NT2/D1 (cell line): ENCODE results near the gene RTN4.

ENCODE experiments used
- DNase-seq: peaks from one replicate; pipeline ENCODE4 v3.0.0-alpha.2; 2011; ENCODE audit warnings: low read depth, low spot score
- H3K27me3 ChIP-seq: 2 replicates; pipeline ENCODE4 v1.6.0; 2011; ENCODE audit warnings: mild to moderate bottlenecking; ENCODE audit not compliant: insufficient read length, insufficient read depth
- H3K36me3 ChIP-seq: 2 replicates; pipeline ENCODE4 v1.6.1; 2011; ENCODE audit warnings: mild to moderate bottlenecking, low read length, mixed read lengths; ENCODE audit not compliant: insufficient read depth, insufficient read length
- H3K4me1 ChIP-seq: 2 replicates; pipeline ENCODE4 v1.5.1; 2011; ENCODE audit not compliant: insufficient read depth, insufficient read length
- H3K4me3 ChIP-seq: 2 replicates; pipeline ENCODE4 v1.5.1; 2011; ENCODE audit warnings: low read depth; ENCODE audit not compliant: insufficient read length
- H3K9ac ChIP-seq: 2 replicates; pipeline ENCODE4 v1.6.0; 2011; ENCODE audit warnings: low read depth; ENCODE audit not compliant: insufficient read length
- H3K9me3 ChIP-seq: 2 replicates; pipeline ENCODE4 v1.5.1; 2011; ENCODE audit warnings: mild to moderate bottlenecking, low read length; ENCODE audit not compliant: insufficient read depth
- SUZ12 ChIP-seq: IDR thresholded peaks from 2 replicates; pipeline ENCODE4 v1.6.1; 2011; ENCODE audit not compliant: insufficient read length, insufficient read depth; ENCODE audit errors: extremely low read depth
- YY1 ChIP-seq: IDR thresholded peaks from 2 replicates; pipeline ENCODE4 v1.6.1; 2011; ENCODE audit not compliant: insufficient read length, insufficient read depth
- ZNF274 ChIP-seq: IDR thresholded peaks from 2 replicates; pipeline ENCODE4 v1.6.1; 2011; ENCODE audit warnings: mild to moderate bottlenecking, low read depth, low read length

RTN4 gene

GRCh38 chr2:55031505-55031904 lies 18.7 kb downstream of the RTN4 start:
- TF ChIP-seq YY1 (no peak), ZNF274 (no peak), SUZ12 (no peak)
- DNase-seq: no peak
- H3K9me3 ChIP-seq: no peaks in the 10 kb centered on the region
- no peak overlapping the region for H3K9ac ChIP-seq
- peaks cover 3% of the 10 kb centered on the region for H3K36me3 ChIP-seq
- no peaks in the 10 kb centered on the region for H3K27me3 ChIP-seq
- H3K4me1 ChIP-seq: no peaks in the 10 kb centered on the region
- H3K4me3 ChIP-seq: no peak overlapping the region

- no peaks in the 10 kb centered on the region for H3K4me1 ChIP-seq
- H3K9ac ChIP-seq: no peak overlapping the region
- no peak overlapping the region for H3K4me3 ChIP-seq
- no peak for TF ChIP-seq SUZ12
- TF ChIP-seq YY1: no peak
- no peak for TF ChIP-seq ZNF274
- DNase-seq: no peak
- H3K27me3 ChIP-seq: no peaks in the 10 kb centered on the region
- no peaks in the 10 kb centered on the region for H3K9me3 ChIP-seq
- H3K36me3 ChIP-seq: peaks cover 8% of the 10 kb centered on the region
These were observed 19.5 kb downstream of the RTN4 start for GRCh38 chr2:55030766-55031165.

GRCh38 chr2:55029098-55029497 lies 21.2 kb downstream of the RTN4 start:
- H3K4me1 ChIP-seq: no peaks in the 10 kb centered on the region
- peaks cover 21% of the 10 kb centered on the region for H3K36me3 ChIP-seq

GRCh38 chr2:55027226-55027625 lies 23.0 kb downstream of the RTN4 start:
- TF ChIP-seq SUZ12: no peak
- no peak for TF ChIP-seq YY1
- no peak for TF ChIP-seq ZNF274
- Histone ChIP-seq H3K36me3 (peaks cover 21% of the 10 kb centered on the region), H3K27me3 (no peaks in the 10 kb centered on the region), H3K4me1 (no peaks in the 10 kb centered on the region), H3K9ac (no peak overlapping the region), H3K9me3 (no peaks in the 10 kb centered on the region), H3K4me3 (no peak overlapping the region)
- DNase-seq: no peak

More at GRCh38 chr2:55029098-55029497, 21.2 kb downstream of the RTN4 start:
- Histone ChIP-seq H3K4me3 (no peak overlapping the region), H3K9me3 (no peaks in the 10 kb centered on the region), H3K9ac (no peak overlapping the region), H3K27me3 (no peaks in the 10 kb centered on the region)
- DNase-seq: no peak
- TF ChIP-seq ZNF274: no peak
- no peak for TF ChIP-seq YY1
- no peak for TF ChIP-seq SUZ12

DNA sequence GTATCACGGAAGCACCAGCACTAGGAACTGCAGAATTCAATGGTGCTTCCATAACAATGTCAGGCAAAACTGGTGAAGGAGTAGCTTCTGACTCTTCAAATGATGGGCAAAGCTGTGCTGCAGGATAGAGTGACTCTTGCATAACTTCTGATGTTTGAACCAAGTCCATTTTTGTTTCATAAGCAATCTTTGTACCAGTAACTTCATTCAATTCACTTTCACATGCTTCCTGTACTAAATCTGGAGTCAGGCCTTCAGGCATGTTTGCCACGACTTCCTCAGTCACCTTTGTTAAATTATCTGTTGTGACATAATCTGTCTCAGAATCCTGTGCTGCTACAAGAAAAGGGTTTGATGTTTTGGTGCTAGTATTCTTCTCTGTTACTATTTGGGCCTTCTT lies 24.0 kb downstream of the RTN4 start:
- TF ChIP-seq SUZ12 (no peak), YY1 (no peak), ZNF274 (no peak)
- Histone ChIP-seq H3K36me3 (peaks cover 21% of the 10 kb centered on the region), H3K4me3 (no peak overlapping the region), H3K9ac (no peak overlapping the region), H3K4me1 (no peaks in the 10 kb centered on the region), H3K27me3 (no peaks in the 10 kb centered on the region), H3K9me3 (no peaks in the 10 kb centered on the region)
- DNase-seq: no peak

DNA sequence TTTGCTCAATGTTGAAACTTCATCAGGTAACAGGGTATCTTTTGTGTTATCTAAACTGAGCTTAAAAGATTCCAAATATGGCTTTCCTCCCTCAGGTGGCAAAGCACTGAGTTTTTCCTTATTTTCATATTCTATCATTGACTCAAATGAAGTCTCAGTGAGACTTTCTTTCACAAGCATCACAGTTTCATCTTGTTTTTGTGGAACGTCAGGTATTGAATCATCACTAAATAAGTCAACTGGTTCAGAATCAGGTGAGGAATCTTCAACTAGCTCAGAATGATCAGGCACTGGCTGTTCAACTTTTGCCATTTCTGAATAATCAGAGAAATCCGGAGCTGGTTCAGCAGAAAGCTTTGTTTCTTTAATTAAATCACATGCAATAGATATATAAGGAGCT lies 24.6 kb downstream of the RTN4 start:
- TF ChIP-seq ZNF274: no peak
- no peak for TF ChIP-seq YY1
- no peak for TF ChIP-seq SUZ12
- no peak overlapping the region for H3K4me3 ChIP-seq
- no peaks in the 10 kb centered on the region for H3K4me1 ChIP-seq
- no peak overlapping the region for H3K9ac ChIP-seq
- no peak for DNase-seq
- peaks cover 21% of the 10 kb centered on the region for H3K36me3 ChIP-seq
- no peaks in the 10 kb centered on the region for H3K9me3 ChIP-seq
- H3K27me3 ChIP-seq: no peaks in the 10 kb centered on the region

- Histone ChIP-seq H3K27me3 (no peaks in the 10 kb centered on the region), H3K9ac (no peak overlapping the region), H3K4me1 (no peaks in the 10 kb centered on the region), H3K4me3 (no peak overlapping the region), H3K36me3 (peaks cover 21% of the 10 kb centered on the region), H3K9me3 (no peaks in the 10 kb centered on the region)
- no peak for DNase-seq
- TF ChIP-seq YY1 (no peak), SUZ12 (no peak), ZNF274 (no peak)
These were observed 25.2 kb downstream of the RTN4 start for GRCh38 chr2:55025082-55025481.

GRCh38 chr2:55022476-55022875 lies 27.8 kb downstream of the RTN4 start:
- Histone ChIP-seq H3K4me3 (no peak overlapping the region), H3K9me3 (0 out of 2 replicates have a peak, but pooled peaks cover 2% of the 10 kb centered on the region), H3K36me3 (peaks cover 27% of the 10 kb centered on the region), H3K9ac (no peak overlapping the region), H3K4me1 (no peaks in the 10 kb centered on the region), H3K27me3 (no peaks in the 10 kb centered on the region)
- no peak for DNase-seq
- no peak for TF ChIP-seq ZNF274
- TF ChIP-seq SUZ12: no peak
- no peak for TF ChIP-seq YY1
